Measurements from ENCODE around the gene DIDO1. TPM values are rescaled to one million over a fixed set of nuclear protein-coding genes. Genes with fewer than 3 reads are reported as not detected.
"Not testable (repeated sequence)": the region's sequence is repeated elsewhere in the genome, so short reads cannot be mapped to it uniquely, and the experiment has no call there.

DIDO1 gene
- total RNA-seq, 4 donors from 2014 or later, result 54.2 to 105 (median 70.7) TPM

DNA sequence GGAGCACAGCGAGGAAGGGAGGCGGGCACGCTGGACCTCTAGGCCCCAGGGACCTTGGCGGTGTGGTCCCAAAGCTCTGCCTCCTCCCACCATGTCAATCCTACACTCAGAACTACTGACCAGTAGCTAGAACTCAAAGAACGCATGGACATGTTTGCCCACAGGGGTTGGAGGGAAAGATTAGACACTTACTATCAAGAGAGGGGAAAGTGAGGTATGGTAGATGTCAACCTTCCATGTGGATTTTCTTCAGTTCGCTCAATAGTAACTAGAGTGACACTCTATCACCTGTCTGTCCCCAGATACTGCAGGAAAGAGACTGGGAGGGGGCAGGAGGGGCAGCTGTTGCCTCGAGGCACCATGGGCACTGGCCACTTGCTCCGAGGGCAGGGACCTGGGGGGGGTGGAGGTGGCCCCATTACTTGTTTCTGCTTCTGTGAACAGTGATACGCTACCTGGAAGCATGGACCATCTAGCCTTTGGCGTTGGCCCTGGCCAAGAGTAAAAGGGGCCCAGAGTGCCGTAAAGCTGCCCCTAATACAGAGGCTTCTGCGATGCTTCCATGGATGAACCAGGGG lies 912 bp upstream of the DIDO1 start:
- no peak overlapping the region for H3K4me3 ChIP-seq (ENCODE audit: low read depth, poor library complexity, severe bottlenecking)
- no peak for DNase-seq (ENCODE audit: low spot score in 2 of 2)
- 74 to 82% methylated on average over 12 of the region's 12 CpGs for WGBS, 2 donors
- TF ChIP-seq CTCF (IDR thresholded peaks at IDR 0.05), result no peak
- no peak for TF ChIP-seq POLR2A (IDR thresholded peaks at IDR 0.05)
- intact Hi-C loops (cut with DNase I; ENCODE audit: low total_unique reads), result no loop called here

DNA sequence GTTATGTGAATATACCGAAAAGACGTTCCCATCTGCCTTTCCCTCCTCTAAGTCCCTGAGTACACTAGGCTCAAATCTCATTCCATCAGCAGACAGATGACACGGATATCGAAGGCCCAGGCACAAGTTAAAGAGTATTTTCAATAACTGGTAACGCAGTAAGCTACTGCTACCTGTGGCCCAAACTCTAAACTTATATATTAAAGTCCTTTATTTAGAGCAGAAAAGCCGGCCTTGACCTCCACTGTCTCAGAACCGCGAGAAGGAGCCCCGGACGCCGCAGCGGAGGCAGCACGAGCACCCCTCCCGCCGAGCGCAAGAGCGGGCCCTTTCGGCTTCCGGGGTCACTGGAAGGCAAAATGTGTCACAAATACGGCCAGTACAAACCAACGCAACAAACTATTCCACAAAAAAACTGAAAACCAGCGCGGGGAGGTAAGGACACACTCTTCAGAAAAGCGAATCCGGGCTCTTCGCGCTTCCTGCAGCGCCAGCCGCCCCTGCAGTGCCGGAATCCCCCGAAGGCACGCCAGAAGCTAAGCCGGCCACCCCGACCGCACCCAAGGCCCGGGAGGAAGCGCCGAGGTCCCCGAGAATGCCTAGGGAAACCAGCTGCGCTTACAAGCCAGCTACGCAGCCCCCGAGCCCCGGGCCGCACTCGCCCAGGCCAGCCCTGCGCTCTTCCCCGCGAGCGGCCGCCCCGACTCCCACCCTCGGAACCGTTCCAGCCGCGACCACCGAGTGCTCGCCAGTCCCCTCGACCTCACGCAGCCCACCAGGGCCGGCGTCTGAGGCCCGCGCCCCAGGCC lies 681 bp downstream of the DIDO1 start:
- intact Hi-C loops (cut with DNase I; ENCODE audit: low total_unique reads), result no loop called here
- H3K4me3 ChIP-seq (ENCODE audit: low read depth, poor library complexity, severe bottlenecking), result peak overlapping the region; percentile 94
- no peak for DNase-seq (ENCODE audit: low spot score in 2 of 2)
- TF ChIP-seq CTCF (IDR thresholded peaks at IDR 0.05) (no peak), POLR2A (IDR thresholded peaks at IDR 0.05) (no peak)
- WGBS, 2 donors, result 0 to 1% methylated on average over 43 to 63 of the region's 63 CpGs

DNA sequence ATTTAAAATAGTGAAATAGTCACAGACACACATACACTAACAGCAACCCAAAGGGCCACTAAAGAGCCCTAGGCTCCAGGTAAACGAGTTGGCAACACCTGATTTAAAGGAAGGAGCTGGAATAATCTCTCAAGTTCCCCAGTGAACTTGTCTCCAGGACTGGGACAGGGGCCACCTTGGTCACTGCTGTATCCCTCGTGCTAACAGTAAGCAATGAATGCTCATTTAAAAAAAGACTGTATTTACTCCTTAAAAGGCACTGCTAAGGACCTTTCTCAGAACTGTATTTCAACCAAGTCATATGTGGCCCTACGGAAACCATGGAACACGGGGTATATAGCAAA lies 1.3 kb downstream of the DIDO1 start:
- WGBS, 2 donors, result 1 to 2% methylated on average over 4 of the region's 4 CpGs
- no peak for DNase-seq (ENCODE audit: low spot score in 2 of 2)
- peak overlapping the region; percentile 94 for H3K4me3 ChIP-seq (ENCODE audit: low read depth, poor library complexity, severe bottlenecking)
- intact Hi-C loops (cut with DNase I; ENCODE audit: low total_unique reads), result no loop called here
- TF ChIP-seq CTCF (IDR thresholded peaks at IDR 0.05) (no peak), POLR2A (IDR thresholded peaks at IDR 0.05) (no peak)

- DNase-seq (ENCODE audit: low spot score in 2 of 2), result peak in 1 of 2 donors; percentile 48
- TF ChIP-seq POLR2A (IDR thresholded peaks at IDR 0.05), result no peak
- no peak for TF ChIP-seq CTCF (IDR thresholded peaks at IDR 0.05)
- 14% methylated on average over 12 of the region's 12 CpGs for WGBS, 2 donors
- intact Hi-C loops (cut with DNase I; ENCODE audit: low total_unique reads), result no loop called here
- H3K4me3 ChIP-seq (ENCODE audit: low read depth, poor library complexity, severe bottlenecking), result no peak overlapping the region
Observed at GRCh38 chr20:62924442-62925075, 1.7 kb downstream of the DIDO1 start.

GRCh38 chr20:62923669-62924441 lies 2.5 kb downstream of the DIDO1 start:
- TF ChIP-seq CTCF (IDR thresholded peaks at IDR 0.05), result no peak
- no peak for TF ChIP-seq POLR2A (IDR thresholded peaks at IDR 0.05)
- intact Hi-C loops (cut with DNase I; ENCODE audit: low total_unique reads), result no loop called here
- H3K4me3 ChIP-seq (ENCODE audit: low read depth, poor library complexity, severe bottlenecking), result no peak overlapping the region
- WGBS, 2 donors, result 30 to 31% methylated on average over 7 of the region's 7 CpGs
- DNase-seq (ENCODE audit: low spot score in 2 of 2), result no peak

GRCh38 chr20:62923059-62923668 lies 3.1 kb downstream of the DIDO1 start:
- H3K4me3 ChIP-seq (ENCODE audit: low read depth, poor library complexity, severe bottlenecking); intact Hi-C loops (cut with DNase I; ENCODE audit: low total_unique reads): not testable (repeated sequence)
- 43 to 50% methylated on average over 17 of the region's 17 CpGs for WGBS, 2 donors
- DNase-seq (ENCODE audit: low spot score in 2 of 2), result peak; percentile 54 to 92

All from lower leg skin (tissue), 4 donors.